NB4 (cell line): ENCODE data around the gene SUN5.

Source experiments
- DNase-seq: peaks from one replicate; pipeline ENCODE4 v3.0.0; 2010; ENCODE audit warnings: low read depth
- H3K4me3 ChIP-seq: one replicate; pipeline ENCODE4 v1.5.1; 2011; ENCODE audit warnings: mild to moderate bottlenecking, low read depth, low read length, moderate library complexity
- CTCF ChIP-seq: IDR thresholded peaks from one replicate; pipeline ENCODE4 v1.5.1; 2012; ENCODE audit warnings: low read depth, low read length
- MAX ChIP-seq: IDR thresholded peaks from 2 replicates; pipeline ENCODE4 v1.6.1; 2011; ENCODE audit warnings: low read depth, low read length
- MYC ChIP-seq: IDR thresholded peaks from 2 replicates; pipeline ENCODE4 v1.6.1; 2011; ENCODE audit warnings: low read depth, low read length
- POLR2A ChIP-seq: IDR thresholded peaks from 2 replicates; pipeline ENCODE4 v1.6.1; 2011; ENCODE audit warnings: mild to moderate bottlenecking; ENCODE audit not compliant: insufficient read length; ENCODE audit errors: extremely low read depth

The SUN5 gene

GRCh38 chr20:33033381-33033780 lies 29.1 kb upstream of the SUN5 start:
- no peak for DNase-seq
- TF ChIP-seq CTCF (no peak), POLR2A (no peak), MAX (no peak), MYC (no peak)
- H3K4me3 ChIP-seq, result no peak overlapping the region

GRCh38 chr20:33032555-33032954 lies 28.3 kb upstream of the SUN5 start:
- H3K4me3 ChIP-seq, result no peak overlapping the region
- no peak for TF ChIP-seq POLR2A
- TF ChIP-seq CTCF, result no peak
- TF ChIP-seq MAX, result no peak
- TF ChIP-seq MYC, result no peak
- DNase-seq, result no peak

GRCh38 chr20:33031531-33031930 lies 27.3 kb upstream of the SUN5 start, which contains the start of gene BPIFB6:
Gene BPIFB6, plus strand, starts transcription at chr20:33031648. Its CDS starts 0 bp downstream, at chr20:33031648.
- H3K4me3 ChIP-seq, result no peak within 1 kb of the TSS
- DNase-seq, result no peak
- TF ChIP-seq MAX, result no peak
- TF ChIP-seq MYC, result no peak
- no peak for TF ChIP-seq POLR2A
- TF ChIP-seq CTCF, result no peak

GRCh38 chr20:33030569-33030968 lies 26.3 kb upstream of the SUN5 start:
- no peak for TF ChIP-seq POLR2A
- no peak for DNase-seq
- H3K4me3 ChIP-seq, result no peak overlapping the region

- H3K4me3 ChIP-seq, result no peak overlapping the region
- no peak for TF ChIP-seq POLR2A
- no peak for TF ChIP-seq MAX
- no peak for TF ChIP-seq MYC
- TF ChIP-seq CTCF, result no peak
- DNase-seq, result no peak
These were observed 25.8 kb upstream of the SUN5 start for GRCh38 chr20:33030076-33030475.

GRCh38 chr20:33028875-33029274 lies 24.6 kb upstream of the SUN5 start:
- no peak for DNase-seq
- no peak for TF ChIP-seq CTCF
- no peak for TF ChIP-seq MAX
- no peak for TF ChIP-seq POLR2A
- no peak for TF ChIP-seq MYC
- H3K4me3 ChIP-seq, result no peak overlapping the region
